Keratinocyte (primary cell): ENCODE data around the gene ZNF628. TPM values are rescaled to one million over a fixed set of nuclear protein-coding genes. Genes with fewer than 3 reads are reported as not detected.
A peak's percentile ranks its signal among the peaks of the same experiment; 100 is the strongest.

Source experiments
- DNase-seq: peaks from one replicate; pipeline ENCODE4 v3.0.0-alpha.2; 2011; ENCODE audit warnings: low read depth, missing footprints, low spot score
- FAIRE-seq: peaks from 2 replicates; lab custom pipeline; 2011; peaks lifted over from hg19 to GRCh38; lab: Jason Lieb, UNC
- H2AFZ ChIP-seq: 2 replicates; pipeline ENCODE4 v1.6.0; 2012; ENCODE audit warnings: low read length, control low read depth, inconsistent platforms; ENCODE audit not compliant: control insufficient read depth
- H3K27ac ChIP-seq: 2 replicates; pipeline ENCODE4 v1.5.1; 2011; ENCODE audit warnings: low read length; ENCODE audit not compliant: control insufficient read depth, insufficient read depth
- H3K27me3 ChIP-seq: 3 replicates; pipeline ENCODE4 v1.6.0; 2011; ENCODE audit warnings: low read length; ENCODE audit not compliant: control insufficient read depth, insufficient read depth; ENCODE audit errors: extremely low read depth
- H3K36me3 ChIP-seq, 2 experiments: 2 replicates in 1 of 2; 3 replicates in 1 of 2; pipeline ENCODE4 v1.5.1; 2011; ENCODE audit warnings: low read length in 2 of 2, mild to moderate bottlenecking in 1 of 2; ENCODE audit not compliant: control insufficient read depth in 2 of 2, insufficient read depth in 2 of 2; ENCODE audit errors: extremely low read depth in 1 of 2
- H3K4me1 ChIP-seq: 3 replicates; pipeline ENCODE4 v1.5.1; 2011; ENCODE audit warnings: low read length; ENCODE audit not compliant: control insufficient read depth, insufficient read depth; ENCODE audit errors: extremely low read depth
- H3K4me2 ChIP-seq: 3 replicates; pipeline ENCODE4 v1.6.0; 2011; ENCODE audit warnings: low read depth, low read length; ENCODE audit not compliant: control insufficient read depth, insufficient read depth; ENCODE audit errors: extremely low read depth
- H3K4me3 ChIP-seq, 3 experiments: fragments of 200-600 bp in 1 of 3; sonication (generic) in 1 of 3; 2 replicates in 2 of 3; 3 replicates in 1 of 3; pipeline ENCODE4 v1.5.1; 2011 to 2016; ENCODE audit warnings: low read length in 3 of 3, mild to moderate bottlenecking in 3 of 3, control low read depth in 2 of 3, inconsistent platforms in 1 of 3, low read depth in 1 of 3, mixed read lengths in 1 of 3, mixed run types in 1 of 3, moderate library complexity in 1 of 3; ENCODE audit not compliant: control insufficient read depth in 2 of 3, insufficient read depth in 2 of 3; ENCODE audit errors: extremely low read depth in 1 of 3
- H3K79me2 ChIP-seq: 2 replicates; pipeline ENCODE4 v1.6.0; 2012; ENCODE audit warnings: low read length; ENCODE audit not compliant: control insufficient read depth, insufficient read depth
- H3K9ac ChIP-seq: 3 replicates; pipeline ENCODE4 v1.6.0; 2011; ENCODE audit warnings: low read length; ENCODE audit not compliant: control insufficient read depth, insufficient read depth; ENCODE audit errors: extremely low read depth
- H3K9me1 ChIP-seq: 3 replicates; pipeline ENCODE4 v1.6.0; 2011; ENCODE audit warnings: low read length; ENCODE audit not compliant: control insufficient read depth, insufficient read depth; ENCODE audit errors: extremely low read depth
- H3K9me3 ChIP-seq: 2 replicates; pipeline ENCODE4 v1.5.1; 2012; ENCODE audit warnings: low read depth, low read length; ENCODE audit not compliant: control insufficient read depth
- H4K20me1 ChIP-seq: 3 replicates; pipeline ENCODE4 v1.6.0; 2011; ENCODE audit warnings: low read length; ENCODE audit not compliant: control insufficient read depth, insufficient read depth; ENCODE audit errors: extremely low read depth
- EZH2 ChIP-seq: IDR thresholded peaks from one replicate; pipeline ENCODE4 v1.6.1; 2012; ENCODE audit warnings: inconsistent platforms, mild to moderate bottlenecking, low read length, moderate library complexity
- dilution Hi-C: fragments of 300-500 bp; cut with MboI; formaldehyde crosslinking; loops from one replicate; pipeline ENCODE4 v1.7.0; 2020; ENCODE audit warnings: low sequenced_read_pairs; ENCODE audit not compliant: extremely low pct_ligation_motif_present
- polyA plus RNA-seq, 5 experiments: library from polyadenylated mRNA; depleted of rRNA in 3 of 5; stranded (reverse) in 3 of 5; stranded (forward) in 1 of 5; unstranded in 1 of 5; fragments of >200 nt; gene quantifications; 1 replicate in 1 of 5; 2 replicates in 3 of 5; 3 replicates in 1 of 5; pipeline versions ENCODE4 v1.2.1 to v1.2.3, GENCODE V29; 2011 to 2012; ENCODE audit warnings: missing spikeins in 2 of 5, low read depth in 1 of 5, low replicate concordance in 1 of 5
- TF ChIP-seq, protein P1 (sequence below), 3 experiments: IDR thresholded peaks in 1 of 3; conservative IDR thresholded peaks in 1 of 3; optimal IDR thresholded peaks in 1 of 3; 2 replicates in 2 of 3; 3 replicates in 1 of 3; pipeline versions ENCODE3 to v1.5.1; 2011; ENCODE audit warnings: low read length in 3 of 3, mild to moderate bottlenecking in 3 of 3, moderate library complexity in 2 of 3, control low read depth in 1 of 3, inconsistent platforms in 1 of 3; ENCODE audit not compliant: insufficient read depth in 2 of 3; ENCODE audit errors: extremely low read depth in 1 of 3

The ZNF628 gene
- polyA plus RNA-seq, 1 donor (not counting 4 experiments of a cell fraction or from before 2014, with no cell fraction given), result 0.22 TPM

DNA sequence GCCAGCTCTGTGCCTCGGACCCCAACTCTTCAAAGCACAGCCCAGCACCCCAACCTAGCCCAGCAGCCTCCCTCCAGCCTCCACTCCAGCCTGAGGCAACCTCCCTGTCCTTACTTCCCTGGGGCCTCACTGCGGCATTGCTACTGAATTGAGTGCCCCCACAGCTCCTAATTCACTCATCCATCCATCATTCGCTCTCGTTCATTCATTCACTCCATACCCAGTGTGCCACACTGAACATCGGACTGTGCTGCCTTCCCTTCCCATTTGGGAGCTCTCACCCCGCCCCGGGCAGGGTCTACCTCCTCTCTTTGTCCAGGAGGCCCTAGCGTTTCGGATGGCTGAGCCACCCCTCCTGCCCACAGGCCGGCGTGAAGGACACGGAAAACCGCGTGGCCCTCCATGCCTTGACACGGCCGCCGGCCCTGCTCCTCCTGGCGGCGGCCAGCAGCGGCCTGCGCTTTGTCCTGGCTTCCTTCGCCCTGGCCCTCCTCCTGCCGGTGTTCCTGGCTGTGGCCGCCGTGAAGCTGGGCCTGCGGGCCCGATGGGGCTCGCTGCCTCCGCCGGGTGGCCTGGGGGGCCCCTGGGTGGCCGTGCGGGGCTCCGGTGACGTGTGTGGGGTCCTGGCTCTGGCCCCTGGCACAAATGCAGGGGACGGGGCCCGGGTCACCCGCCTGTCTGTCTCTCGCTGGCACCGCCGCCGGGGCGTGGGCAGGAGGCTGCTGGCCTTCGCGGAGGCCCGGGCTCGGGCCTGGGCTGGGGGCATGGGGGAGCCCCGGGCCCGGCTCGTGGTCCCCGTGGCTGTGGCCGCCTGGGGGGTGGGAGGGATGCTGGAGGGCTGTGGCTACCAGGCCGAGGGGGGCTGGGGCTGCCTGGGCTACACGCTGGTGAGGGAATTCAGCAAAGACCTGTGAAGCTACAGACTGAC is 9.9 kb downstream of the ZNF628 start:
- Histone ChIP-seq H3K36me3 (peaks cover 0 to 5% of the 10 kb centered on the region in 2 experiments), H3K27me3 (peaks cover 8% of the 10 kb centered on the region), H3K9me3 (no peaks in the 10 kb centered on the region), H3K79me2 (no peaks in the 10 kb centered on the region), H4K20me1 (no peaks in the 10 kb centered on the region), H3K9me1 (peaks cover 3% of the 10 kb centered on the region), H3K4me3 (no peak overlapping the region), H3K27ac (no peak overlapping the region), H2AFZ (no peak overlapping the region), H3K9ac (peak overlapping the region; percentile 63), H3K4me1 (peaks cover 27% of the 10 kb centered on the region), H3K4me2 (peak overlapping the region; percentile 85)
- TF ChIP-seq EZH2, result no peak
- TF ChIP-seq, protein P1, sequence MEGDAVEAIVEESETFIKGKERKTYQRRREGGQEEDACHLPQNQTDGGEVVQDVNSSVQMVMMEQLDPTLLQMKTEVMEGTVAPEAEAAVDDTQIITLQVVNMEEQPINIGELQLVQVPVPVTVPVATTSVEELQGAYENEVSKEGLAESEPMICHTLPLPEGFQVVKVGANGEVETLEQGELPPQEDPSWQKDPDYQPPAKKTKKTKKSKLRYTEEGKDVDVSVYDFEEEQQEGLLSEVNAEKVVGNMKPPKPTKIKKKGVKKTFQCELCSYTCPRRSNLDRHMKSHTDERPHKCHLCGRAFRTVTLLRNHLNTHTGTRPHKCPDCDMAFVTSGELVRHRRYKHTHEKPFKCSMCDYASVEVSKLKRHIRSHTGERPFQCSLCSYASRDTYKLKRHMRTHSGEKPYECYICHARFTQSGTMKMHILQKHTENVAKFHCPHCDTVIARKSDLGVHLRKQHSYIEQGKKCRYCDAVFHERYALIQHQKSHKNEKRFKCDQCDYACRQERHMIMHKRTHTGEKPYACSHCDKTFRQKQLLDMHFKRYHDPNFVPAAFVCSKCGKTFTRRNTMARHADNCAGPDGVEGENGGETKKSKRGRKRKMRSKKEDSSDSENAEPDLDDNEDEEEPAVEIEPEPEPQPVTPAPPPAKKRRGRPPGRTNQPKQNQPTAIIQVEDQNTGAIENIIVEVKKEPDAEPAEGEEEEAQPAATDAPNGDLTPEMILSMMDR (optimal IDR thresholded peaks at IDR 0.05 in 1 of 3, IDR thresholded peaks at IDR 0.05 in 1 of 3, conservative IDR thresholded peaks at IDR 0.05 in 1 of 3; ENCODE audit: extremely low read depth in 1 of 3, insufficient read depth in 2 of 3, low read length in 3 of 3), result no peak
- DNase-seq (no peak), FAIRE-seq (no peak)
- dilution Hi-C loops, result no loop called here

- Histone ChIP-seq H3K36me3 (peaks cover 0 to 5% of the 10 kb centered on the region in 2 experiments), H3K4me3 (peak overlapping the region in 2 of 3 experiments; percentile 42 to 46), H2AFZ (no peak overlapping the region), H3K27me3 (peaks cover 18% of the 10 kb centered on the region), H3K9me1 (peaks cover 3% of the 10 kb centered on the region), H3K9ac (peak overlapping the region; percentile 63), H3K4me1 (peaks cover 32% of the 10 kb centered on the region), H3K4me2 (peak overlapping the region; percentile 52), H4K20me1 (no peaks in the 10 kb centered on the region), H3K9me3 (no peaks in the 10 kb centered on the region), H3K79me2 (no peaks in the 10 kb centered on the region), H3K27ac (peak overlapping the region; percentile 77)
- TF ChIP-seq, protein P1 (optimal IDR thresholded peaks at IDR 0.05 in 1 of 3, IDR thresholded peaks at IDR 0.05 in 1 of 3, conservative IDR thresholded peaks at IDR 0.05 in 1 of 3; ENCODE audit: extremely low read depth in 1 of 3, insufficient read depth in 2 of 3, low read length in 3 of 3), result no peak
- no peak for TF ChIP-seq EZH2
- dilution Hi-C loops, result no loop called here
- peak; percentile 23 for DNase-seq
- peak; percentile 79 for FAIRE-seq
These were observed 10.8 kb downstream of the ZNF628 start for GRCh38 chr19:55486971-55487923.
